Measurements from ENCODE around the gene TSSK3. TPM values are rescaled to one million over a fixed set of nuclear protein-coding genes. Genes with fewer than 3 reads are reported as not detected.
"Not testable (repeated sequence)": the region's sequence is repeated elsewhere in the genome, so short reads cannot be mapped to it uniquely, and the experiment has no call there.

The TSSK3 gene
- total and polyA plus RNA-seq, 9 of the 15 experiments (the other 6 are each of a cell fraction or from before 2014, with no cell fraction given), result 0.27 to 2.8 (median 1.9) TPM

DNA sequence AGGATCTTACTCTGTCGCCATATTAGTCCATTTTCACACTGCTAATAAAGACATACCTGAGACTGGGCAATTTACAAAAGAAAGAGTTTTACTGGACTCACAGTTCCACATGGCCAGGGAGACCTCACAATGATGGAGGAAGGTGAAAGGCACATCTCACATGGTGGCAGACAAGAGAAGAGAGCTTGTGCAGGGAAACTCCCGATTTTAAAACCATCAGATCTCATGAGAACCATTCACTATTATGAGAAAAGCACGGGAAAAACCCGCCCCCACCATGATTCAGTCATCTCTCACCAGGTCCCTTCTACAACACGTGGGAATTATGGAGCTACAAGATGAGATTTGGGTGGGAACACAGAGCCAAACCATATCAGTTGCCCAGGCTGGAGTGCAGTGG, 34.2 kb downstream of the TSSK3 start:
- WGBS (ENCODE audit: insufficient coverage, low coverage, missing lambda C conversion rate), result 75% methylated on average over 5 of the region's 5 CpGs
- ATAC-seq; H3K4me2 ChIP-seq (ENCODE audit: insufficient read depth, low read length); H4K20me1 ChIP-seq (replicated peaks; ENCODE audit: control insufficient read depth, insufficient read depth, low read length); FAIRE-seq; H3K9me3 ChIP-seq (replicated peaks; ENCODE audit: control insufficient read depth, insufficient read depth, low read depth, low read length); CTCF ChIA-PET (ENCODE audit: low intra/inter-chr PET ratio); H3K27ac ChIP-seq (ENCODE audit: extremely low read depth, low read depth, low read length); intact Hi-C loops (cut with micrococcal nuclease); H3K9me1 ChIP-seq (ENCODE audit: control insufficient read depth, insufficient read depth, low read length); DNase-seq (ENCODE audit: extremely low read depth in 1 of 4, low spot score in 3 of 4); POLR2A ChIA-PET; in situ Hi-C loops (cut with MboI); H3K27me3 ChIP-seq (ENCODE audit: control insufficient read depth in 2 of 2, insufficient read depth in 2 of 2, low read length in 2 of 2); H2AFZ ChIP-seq (ENCODE audit: low read depth, low read length); H3K9ac ChIP-seq (ENCODE audit: insufficient read depth in 1 of 2, low read depth in 2 of 2, low read length in 2 of 2); H3K4me3 ChIP-seq; BruUV-seq (replicated peaks): not testable (repeated sequence)
- TF ChIP-seq TRIM28 (IDR thresholded peaks at IDR 0.05) (peak; percentile 70; the same call in 1 of the 2 replicates), CBX3 (IDR thresholded peaks at IDR 0.05; ENCODE audit: borderline replicate concordance in 1 of 2, low read length in 2 of 2) (peak in 1 of 2 experiments; percentile 90; a peak in 1 of 3 replicates), ZFP36 (IDR thresholded peaks at IDR 0.05; ENCODE audit: low read depth, low read length, partially characterized antibody) (peak; percentile 41)
- TF ChIP-seq, protein P1, sequence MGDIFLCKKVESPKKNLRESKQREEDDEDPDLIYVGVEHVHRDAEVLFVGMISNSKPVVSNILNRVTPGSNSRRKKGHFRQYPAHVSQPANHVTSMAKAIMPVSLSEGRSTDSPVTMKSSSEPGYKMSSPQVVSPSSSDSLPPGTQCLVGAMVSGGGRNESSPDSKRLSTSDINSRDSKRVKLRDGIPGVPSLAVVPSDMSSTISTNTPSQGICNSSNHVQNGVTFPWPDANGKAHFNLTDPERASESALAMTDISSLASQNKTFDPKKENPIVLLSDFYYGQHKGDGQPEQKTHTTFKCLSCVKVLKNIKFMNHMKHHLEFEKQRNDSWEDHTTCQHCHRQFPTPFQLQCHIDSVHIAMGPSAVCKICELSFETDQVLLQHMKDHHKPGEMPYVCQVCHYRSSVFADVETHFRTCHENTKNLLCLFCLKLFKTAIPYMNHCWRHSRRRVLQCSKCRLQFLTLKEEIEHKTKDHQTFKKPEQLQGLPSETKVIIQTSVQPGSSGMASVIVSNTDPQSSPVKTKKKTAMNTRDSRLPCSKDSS (IDR thresholded peaks at IDR 0.05; ENCODE audit: low read depth, partially characterized antibody), result peak; percentile 77
- H3K4me1 ChIP-seq (replicated peaks in 1 of 2; ENCODE audit: control insufficient read depth in 2 of 2, insufficient read depth in 2 of 2, low read length in 2 of 2), result peaks cover 35 to 41% of the 10 kb centered on the region in 2 experiments
- H3K79me2 ChIP-seq (ENCODE audit: control insufficient read depth, insufficient read depth, low read length), result peaks cover 37% of the 10 kb centered on the region
- peaks cover 18% of the 10 kb centered on the region for H3K36me3 ChIP-seq (ENCODE audit: control insufficient read depth, insufficient read depth, low read length)
